LoVo (cell line): ENCODE data around the gene ADIG.
A peak's percentile ranks its signal among the peaks of the same experiment; 100 is the strongest.

Source experiments
- DNase-seq: peaks from one replicate; pipeline ENCODE4 v3.0.0-alpha.2; 2016; ENCODE audit warnings: low spot score

ADIG gene

DNA sequence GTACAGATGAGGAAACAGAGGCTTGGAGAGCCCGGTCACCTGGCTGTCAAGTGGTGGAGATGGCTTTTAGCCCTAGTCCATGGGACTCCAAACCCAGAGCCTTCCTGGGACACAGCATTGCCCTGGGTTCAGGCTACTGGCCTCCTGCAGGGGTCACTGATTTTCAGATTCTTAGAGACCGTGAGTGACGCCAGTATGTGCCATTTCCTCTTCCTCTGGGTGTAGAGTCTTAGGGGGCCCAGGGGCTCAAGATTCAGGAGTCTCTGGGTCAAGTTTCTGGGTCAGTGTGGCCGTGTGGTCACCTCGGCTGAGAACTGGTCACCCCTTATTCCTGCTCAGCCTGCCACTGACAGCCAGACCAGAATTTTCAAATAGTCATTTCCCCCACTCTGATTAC lies 21.2 kb downstream of the ADIG start:
- no peak for DNase-seq

DNA sequence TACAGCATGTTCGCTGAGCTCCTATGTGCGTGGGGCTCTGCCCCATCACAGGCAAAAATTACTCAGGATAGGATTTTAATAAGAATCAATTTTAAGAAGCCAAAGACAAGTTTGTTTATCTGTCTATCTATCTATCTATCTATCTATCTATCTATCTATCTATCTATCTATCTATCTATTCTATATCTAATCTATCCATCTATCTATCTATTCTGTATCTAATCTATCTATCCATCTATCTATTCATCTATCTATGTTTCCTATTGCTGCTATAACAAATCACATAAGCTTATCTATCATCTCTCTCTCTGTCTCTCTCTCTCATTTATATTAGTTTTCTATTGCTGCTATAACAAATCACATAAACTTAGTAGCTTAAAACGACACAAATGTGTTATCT lies 22.3 kb downstream of the ADIG start:
- DNase-seq = no peak

DNA sequence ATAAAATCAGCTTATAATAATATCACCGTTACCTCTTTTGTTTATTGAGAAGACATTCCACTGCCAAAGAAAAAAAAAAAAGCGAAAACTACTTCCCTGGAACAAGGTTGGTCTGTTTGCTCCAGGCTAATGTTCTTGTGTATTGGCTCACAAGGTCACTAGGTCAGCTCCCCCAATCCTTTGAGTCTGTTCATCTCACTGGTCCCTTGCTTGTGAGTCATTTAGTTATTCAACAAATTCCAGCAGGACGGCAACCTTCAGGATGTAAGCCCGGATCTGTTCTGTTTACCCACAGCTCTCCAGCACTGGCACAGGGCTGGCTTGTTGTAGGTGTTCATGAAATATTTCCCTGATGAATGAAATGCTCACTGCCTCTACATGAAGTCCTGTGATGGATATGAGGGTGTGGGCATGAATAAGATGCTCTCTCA lies 23.9 kb downstream of the ADIG start:
- no peak for DNase-seq

DNA sequence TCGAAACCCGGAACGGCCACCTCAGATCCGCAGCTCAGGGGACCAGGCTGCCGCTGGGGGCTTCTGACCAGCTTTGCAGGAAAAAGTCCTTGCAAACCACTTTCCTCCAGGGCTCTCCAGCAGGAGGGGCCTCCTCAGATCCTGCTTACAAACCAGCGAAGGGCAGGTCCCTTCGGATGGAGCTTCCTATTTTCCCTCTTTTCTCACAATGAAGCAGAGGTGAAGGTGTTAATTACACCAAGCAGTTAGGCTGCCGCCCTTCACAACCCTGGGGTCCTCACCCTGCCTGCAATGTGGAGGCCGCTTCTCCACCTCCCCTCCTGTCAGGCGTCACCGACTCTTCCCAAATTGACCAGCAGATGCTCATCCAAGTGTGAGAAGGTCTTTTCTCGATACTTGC lies 26.4 kb downstream of the ADIG start:
- no peak for DNase-seq

DNA sequence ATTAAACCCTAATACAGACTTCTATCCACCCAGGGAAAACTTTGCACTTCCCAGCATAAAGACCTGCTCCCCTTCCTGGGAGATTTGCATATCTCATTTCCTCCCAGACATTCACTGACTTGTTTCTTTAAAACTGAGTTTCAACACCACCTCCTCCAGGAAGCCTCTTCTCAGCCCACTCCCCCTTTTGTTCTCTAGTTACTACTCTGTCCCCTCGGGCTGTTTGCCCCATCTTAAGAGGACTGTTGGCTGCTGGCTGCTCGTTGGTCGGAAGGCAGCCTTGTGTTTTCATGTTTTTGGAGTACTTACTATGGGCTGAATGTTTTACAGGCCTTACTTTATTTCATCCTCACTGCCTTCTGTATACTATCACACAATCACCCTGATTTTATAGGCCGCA lies 27.2 kb downstream of the ADIG start:
- no peak for DNase-seq

DNA sequence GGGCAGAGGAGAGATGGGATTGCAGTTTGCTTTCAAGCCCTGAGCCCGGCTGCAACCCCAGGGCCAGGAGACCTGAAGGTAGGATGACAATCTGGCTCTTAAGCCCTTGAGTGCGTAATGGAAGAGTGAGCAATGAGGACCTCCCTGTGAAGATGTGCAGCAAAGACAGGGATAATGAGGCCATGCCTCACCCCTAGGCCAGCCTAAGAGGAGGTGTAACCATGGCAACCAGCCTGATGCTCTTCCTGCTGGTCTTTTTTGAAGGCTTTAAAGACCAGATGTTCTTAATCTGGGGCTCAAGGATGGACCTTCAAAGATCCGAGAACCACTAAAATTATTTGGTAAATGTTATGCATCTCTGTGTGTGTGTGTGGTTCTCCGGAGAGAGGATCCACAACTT lies 28.8 kb downstream of the ADIG start:
- no peak for DNase-seq

DNA sequence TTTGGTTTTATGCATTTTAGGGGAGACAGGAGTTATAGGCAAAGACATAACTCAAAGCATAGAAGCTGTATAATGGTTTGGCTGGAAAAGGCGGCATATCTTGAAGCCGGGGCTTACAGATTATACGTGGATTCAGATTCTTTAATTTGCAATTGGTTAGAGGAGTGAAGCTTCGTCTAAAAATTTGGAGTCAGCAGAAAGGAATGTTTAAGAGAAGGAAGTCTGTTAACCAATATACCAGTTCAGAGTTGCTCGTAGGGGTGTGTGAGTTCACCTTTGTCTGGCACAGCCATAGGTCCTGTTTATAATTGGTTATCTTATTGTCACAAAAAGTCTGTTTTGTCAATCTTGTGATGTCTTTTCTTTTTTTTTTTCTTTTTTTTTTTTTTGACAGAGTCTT lies 29.5 kb downstream of the ADIG start:
- no peak for DNase-seq

DNA sequence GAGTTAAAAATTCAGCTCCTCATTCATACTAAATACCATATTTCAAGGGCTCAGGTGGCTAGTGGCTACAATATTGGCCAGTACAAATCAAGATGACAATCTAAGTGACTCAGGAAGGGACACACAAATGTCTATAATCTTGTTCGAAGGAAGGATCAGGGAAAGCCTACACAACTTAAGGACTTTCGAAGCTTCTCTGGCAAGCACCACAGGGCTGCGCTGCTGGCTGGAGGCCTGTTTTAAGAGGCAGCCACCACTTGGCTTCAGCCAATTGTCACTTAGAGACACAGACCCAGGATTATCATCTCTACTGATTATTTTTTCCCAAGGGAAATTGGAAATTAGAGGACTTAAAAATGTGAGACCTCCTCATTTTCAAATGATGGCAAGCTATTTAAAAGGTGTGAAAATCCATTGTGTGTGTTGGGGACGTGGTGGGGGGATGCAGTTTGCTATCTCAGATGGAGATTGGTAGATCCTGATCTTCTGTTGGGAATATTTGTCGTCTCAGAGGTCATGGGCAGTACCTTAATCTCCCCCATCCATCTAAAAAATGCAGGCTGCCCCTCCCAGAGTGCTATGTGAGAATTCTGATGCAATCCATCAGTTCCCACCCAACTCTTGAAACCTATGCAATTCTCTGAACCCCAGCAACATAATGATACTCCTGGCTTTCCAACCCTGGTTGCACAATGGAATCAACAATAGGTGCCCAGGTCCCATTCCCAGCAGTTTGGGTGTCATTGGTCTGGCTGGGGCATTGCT lies 31.9 kb downstream of the ADIG start:
- DNase-seq = no peak

DNA sequence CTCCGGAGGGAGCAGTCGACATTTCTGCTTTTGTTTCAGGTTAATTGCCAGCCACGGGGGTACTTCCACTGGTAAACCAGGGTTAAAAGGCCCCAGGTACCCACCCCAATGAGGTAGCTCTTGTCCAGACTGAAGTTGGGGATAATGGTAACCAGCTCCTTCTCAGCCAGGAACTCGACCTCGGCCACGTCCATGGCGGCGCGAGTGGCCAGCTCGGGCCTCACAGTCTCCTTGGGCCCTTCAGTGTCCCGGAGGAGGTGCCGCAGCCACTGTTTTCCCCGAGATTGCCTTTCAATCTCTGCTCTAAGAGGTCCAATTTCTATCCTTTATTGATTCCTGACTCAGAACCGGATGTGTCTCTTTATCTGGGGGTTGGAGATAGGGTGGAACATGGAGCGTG lies 34.3 kb downstream of the ADIG start:
- DNase-seq = no peak

DNA sequence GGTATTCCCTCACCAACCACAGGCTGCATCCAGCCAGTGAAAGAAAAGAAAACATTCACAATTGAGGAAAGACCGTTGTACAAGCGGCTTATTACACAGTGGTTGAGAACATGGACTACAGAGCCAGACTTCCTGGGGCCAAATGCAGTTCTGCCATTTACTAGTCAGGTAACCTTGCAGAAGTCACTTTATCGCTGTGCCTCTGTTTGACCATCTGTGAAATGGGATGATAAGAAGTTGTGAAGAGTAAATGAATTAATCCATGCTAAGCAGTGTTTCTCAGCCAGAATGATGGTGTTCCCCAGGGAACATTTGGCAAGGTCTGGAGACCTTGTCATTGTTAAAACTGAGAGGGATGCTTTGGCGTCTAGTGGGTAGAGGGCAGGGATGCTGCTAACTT lies 35.5 kb downstream of the ADIG start:
- no peak for DNase-seq

DNA sequence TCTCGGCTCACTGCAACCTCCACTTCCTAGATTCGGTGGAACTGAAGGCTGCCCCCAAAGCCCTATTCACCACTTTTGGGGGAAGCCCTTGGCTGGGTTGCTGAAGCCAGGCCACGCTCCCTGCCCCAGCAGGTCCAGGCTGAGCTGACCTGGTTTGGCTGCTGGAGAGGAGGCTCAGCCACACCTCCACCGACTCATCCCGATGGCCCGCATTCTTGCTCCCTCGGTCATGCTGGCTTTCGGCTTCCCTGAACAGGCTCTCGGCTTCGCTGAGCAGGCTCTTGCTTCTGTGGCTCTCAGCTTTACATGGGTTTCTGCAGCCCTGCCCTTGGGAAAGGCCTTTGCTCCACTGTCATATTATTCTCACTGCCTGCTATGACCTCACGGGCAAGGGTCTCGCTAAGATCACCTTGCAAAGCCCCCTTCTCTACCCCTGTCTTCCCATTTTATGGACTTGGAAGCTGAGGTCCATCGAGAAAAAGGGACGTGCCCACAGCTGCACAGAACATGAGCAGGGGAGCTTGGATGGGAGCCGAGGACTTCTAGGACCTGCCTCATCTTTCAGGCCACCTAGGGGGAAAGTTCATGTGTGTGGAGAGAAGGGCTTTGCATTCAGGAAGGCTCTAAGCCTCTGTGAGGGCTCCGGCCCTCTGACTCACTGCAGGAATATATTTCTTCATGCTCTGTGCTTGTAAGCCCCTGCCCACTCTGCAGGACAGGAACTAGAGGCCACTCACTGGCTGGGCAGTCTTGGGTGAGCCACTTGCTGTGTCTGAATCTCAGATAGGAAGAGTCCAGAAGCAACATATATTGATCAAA lies 36.2 kb downstream of the ADIG start:
- peak; percentile 20 for DNase-seq

DNA sequence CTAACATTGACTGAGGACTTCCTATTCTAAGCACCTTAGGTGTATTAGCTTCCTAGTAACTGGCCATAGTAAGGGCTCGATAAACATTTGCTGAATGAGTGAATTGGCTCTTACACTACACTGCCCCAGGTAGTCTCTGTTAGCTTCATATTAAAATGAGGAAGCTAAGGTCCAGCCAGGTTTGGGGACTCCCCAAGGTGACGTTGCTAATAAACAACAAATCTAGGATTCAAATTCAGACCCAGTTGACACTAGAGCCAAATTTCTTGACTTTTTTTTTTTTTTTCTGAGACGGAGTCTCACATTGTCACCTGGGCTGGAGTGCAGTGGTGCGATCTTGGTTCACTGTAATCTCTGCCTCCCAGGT lies 36.8 kb downstream of the ADIG start:
- no peak for DNase-seq

DNA sequence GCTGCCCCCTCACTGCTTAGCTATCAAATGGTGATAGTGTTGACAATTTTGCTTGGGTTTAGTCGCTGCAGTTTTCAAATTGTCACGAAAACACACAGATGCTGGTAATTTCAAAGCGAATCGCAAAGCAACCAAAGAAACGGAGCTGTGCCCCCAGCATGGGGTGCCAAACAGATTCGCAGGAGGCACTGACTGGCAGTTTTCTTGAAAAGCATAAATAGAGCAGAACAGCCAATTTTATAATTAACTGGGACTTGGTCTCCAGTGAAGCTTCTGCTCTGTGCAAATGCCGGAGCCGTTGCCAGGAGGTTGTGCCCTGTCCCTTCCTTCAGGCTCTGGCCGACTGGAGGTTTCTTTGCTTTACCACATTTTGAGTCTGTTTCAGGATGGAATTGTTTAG lies 39.4 kb downstream of the ADIG start:
- no peak for DNase-seq

DNA sequence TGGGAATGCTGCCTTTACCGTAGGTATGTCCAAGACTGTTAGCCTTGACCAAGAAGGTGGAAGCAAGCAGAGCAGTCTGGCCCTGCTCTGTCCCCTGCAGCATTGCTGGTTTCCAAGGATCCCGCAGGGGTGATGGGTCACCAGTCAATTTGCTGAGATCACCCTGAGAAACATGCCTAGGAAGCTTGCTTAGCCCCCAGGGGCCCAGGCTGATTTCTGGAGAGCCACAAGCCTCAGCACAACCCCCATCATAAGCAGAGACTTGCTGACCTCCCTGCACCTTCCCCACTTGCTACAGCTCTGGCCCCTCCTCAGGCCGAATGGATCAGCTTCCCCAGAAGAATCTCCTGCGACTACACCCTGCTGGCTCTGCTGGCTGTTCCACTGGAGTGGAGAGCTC lies 42.1 kb downstream of the ADIG start:
- DNase-seq = no peak

DNA sequence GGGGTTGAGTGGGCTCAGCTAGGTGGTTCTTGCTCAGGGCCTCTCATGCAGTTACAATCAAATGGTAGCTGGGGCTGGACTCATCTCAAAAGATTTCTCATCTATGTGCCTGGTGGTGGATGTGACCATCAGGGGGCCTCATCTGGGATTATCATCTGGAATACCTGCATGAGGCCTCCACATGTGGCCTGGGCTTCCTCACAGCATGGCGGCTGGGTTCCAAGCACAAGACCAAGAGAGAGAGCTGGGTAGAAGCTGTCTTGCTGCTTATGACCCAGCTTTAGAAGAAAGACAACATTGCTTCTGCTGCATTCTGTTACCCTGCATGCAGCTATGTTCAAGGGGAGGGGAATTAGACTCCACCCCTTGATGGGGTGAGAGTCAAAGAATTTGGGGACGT lies 43.1 kb downstream of the ADIG start:
- no peak for DNase-seq

DNA sequence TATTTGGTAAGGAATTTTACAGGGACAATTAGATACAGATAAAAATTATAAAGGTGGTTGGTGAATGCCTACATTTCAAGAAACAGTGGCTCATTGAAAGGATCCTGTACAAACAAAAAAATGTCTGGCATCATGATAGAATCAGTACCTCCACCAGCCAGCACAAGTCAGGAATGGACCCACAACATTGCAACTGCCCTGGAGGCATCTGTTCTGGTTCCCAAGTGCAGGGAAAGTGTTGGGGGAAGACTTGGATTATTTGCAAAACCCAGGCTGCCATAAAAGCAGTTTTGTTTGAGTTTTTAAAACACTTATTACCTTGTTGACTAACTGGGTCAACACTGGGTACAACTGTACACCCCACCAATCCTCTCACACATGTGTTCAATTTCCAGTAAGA lies 44.9 kb downstream of the ADIG start:
- DNase-seq = no peak

DNA sequence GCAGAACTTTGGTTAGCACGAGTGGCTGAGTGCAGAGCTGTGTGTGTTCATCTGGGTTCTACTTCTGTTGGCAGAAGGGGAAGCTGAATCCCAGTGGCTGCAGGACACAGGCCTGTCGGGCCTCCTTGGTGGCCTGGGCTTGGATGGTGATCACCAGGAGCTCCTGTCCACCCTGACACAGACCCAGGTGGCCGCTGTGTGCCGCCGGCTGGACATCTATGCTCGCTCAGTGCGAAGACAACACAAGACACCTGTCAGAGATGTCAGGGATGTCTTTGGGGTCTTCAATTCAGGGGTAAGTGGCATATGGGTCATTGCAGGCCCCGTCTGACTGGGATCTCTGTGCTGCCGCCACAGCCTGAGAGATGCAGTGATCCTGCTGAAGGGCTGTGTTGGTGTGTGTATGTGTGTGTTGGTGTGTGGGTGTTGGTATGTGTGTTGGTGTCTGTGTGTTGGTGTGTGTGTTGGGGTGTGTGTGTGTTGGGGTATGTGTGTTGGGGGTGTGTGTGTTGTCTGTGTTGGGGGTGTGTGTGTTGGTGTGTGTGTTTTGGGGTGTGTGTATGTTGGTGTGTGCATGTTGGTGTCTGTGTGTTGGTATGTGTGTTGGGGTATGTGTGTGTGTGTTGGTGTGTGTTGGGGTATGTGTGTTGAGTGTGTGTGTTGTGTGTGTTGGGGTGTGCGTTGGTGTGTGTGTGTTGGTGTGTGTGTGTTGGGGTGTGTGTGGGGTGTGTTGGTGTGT lies 46.1 kb downstream of the ADIG start:
- no peak for DNase-seq

DNA sequence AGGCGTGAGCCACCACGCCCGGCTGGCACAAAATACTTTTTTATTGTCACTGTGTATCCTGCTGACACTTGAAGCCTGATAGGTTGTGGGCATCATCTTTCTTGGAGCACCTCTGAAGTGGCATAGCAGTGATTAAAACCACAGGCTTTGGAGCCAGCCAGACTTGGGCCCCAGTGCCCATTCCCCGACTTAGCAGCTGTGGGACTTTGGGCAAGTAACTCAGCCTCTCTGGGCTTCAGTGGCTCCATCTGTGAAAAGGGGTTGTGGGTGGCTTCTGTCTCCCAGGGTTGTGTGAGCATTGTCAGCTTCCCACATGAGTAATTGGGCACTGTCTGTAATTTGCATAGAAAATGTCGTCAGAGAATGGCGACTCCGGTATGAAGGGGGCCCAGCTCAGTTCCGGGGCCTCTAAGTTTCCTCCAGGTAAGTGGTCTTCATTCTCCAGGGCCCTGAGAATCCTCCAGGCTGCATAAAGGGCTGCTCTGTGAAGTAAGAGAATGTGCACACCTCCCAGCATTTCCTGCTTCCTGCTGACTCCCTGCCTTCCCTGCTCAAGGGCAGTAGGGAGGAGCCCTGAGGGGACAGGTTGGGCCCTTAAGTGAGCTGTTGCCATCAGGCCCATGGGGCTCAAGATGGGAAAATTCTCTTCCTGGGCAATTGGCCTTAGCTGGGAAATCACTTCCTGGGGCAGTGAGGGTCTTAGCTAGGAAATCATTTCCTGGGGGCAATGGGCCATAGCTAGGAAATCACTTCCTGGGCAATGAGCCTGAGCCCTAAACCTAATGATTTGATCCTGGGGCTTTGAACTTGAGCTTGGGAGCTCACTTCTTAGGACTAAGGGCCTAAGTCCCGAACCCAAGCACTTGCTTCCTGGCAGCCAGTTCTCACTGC lies 47.8 kb downstream of the ADIG start:
- no peak for DNase-seq

DNA sequence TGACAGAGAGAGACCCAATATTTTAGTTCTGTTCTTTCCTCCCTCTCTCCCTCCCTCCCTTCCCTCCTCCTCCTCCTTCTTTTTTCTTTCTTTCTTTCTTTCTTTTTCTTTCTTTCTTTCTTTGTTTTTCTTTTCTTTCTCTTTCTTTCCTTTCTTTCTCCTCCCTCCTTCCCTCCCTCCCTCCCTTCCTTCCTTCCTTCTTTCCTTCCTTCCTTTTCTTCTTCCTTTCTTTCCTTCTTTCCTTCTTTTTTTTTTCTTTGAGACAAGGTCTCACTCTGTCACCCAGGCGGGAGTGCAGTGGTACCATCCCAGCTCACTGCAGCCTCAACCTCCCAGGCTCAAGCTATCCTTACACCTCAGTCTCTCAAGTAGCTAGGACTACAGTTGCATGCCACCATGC lies 49.0 kb downstream of the ADIG start:
- DNase-seq = no peak

DNA sequence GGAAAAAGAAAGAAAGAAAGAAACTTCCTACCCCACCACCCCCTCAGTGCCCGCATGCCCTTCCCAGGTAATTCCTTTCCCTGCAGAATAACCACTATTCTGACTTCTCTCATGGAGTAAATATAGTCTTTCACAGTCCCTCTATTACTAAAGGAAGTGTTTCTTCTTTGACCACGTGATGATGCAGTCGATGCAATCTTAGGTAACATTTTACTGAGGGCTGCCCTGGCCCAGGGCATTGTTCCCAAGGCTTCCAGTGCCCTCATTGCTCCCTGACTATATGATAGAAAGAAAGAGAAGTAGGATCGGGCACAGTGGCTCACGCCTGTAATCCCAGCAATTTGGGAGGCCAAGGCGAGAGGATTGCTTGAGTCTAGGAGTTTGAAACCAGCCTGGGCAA lies 49.7 kb downstream of the ADIG start:
- DNase-seq = no peak

DNA sequence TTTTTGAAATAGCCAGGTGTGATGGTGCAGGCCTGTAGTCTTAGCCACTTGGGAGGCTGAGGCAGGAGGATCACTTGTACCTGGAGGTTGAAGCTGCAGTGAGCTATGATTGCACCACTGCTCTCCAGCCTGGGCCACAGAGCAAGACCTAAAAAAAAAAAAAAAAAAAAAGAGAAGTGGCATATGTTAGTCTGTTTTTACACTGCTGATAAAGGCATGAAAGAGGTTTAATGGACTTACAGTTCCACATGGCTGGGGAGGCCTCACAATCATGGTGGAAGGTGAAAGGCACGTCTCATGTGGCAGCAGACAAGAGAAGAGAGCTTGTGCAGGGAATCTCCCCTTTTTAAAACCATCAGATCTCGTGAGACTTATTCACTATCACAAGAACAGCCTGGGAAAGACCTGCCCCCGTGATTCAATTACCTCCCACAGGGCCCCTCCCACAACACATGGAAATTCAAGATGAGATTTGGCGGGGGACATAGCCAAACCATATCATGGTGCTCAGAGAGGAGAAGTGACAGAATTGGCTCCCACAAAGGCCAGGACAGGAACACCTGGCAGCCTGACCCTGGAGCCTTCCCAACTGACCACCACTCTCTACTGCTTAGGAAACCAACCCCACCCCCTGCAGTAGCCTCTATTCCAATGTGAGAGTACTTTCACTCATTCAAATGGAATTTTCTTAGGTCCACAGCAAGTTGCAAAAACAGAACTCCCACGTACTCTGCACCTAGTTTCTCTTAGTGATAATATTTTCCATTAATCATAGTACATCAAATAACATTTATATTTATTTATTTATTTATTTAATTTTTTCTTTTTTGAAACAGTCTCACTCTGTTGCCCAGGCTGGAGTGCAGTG lies 50.4 kb downstream of the ADIG start:
- no peak for DNase-seq
